Epithelial cell of esophagus (primary cell): ENCODE results near the gene BOLL.
"Not testable (repeated sequence)": the region's sequence is repeated elsewhere in the genome, so short reads cannot be mapped to it uniquely, and the experiment has no call there.

ENCODE experiments used
- DNase-seq: peaks from one replicate; pipeline ENCODE4 v3.0.0; 2010; ENCODE audit warnings: low read depth
- H3K4me3 ChIP-seq: 2 replicates; pipeline ENCODE4 v1.5.1; 2011; ENCODE audit warnings: mild to moderate bottlenecking, low read length, control low read depth
- CTCF ChIP-seq: IDR thresholded peaks from 2 replicates; pipeline ENCODE4 v1.5.1; 2011; ENCODE audit warnings: low read depth, mild to moderate bottlenecking, low read length, control low read depth, inconsistent platforms; ENCODE audit not compliant: insufficient read depth; ENCODE audit errors: missing control alignments

BOLL gene

GRCh38 chr2:197717863-197718262 is 67.3 kb downstream of the BOLL start:
- no peak overlapping the region for H3K4me3 ChIP-seq
- no peak for DNase-seq
- TF ChIP-seq CTCF, result no peak

- DNase-seq, result no peak
- TF ChIP-seq CTCF, result no peak
Measured at GRCh38 chr2:197713271-197713670, 71.8 kb downstream of the BOLL start.

GRCh38 chr2:197711578-197711977 is 73.5 kb downstream of the BOLL start:
- no peak for TF ChIP-seq CTCF
- peak; percentile 29 for DNase-seq
- no peak overlapping the region for H3K4me3 ChIP-seq

More at GRCh38 chr2:197713271-197713670, 71.8 kb downstream of the BOLL start:
- H3K4me3 ChIP-seq, result no peak overlapping the region

- no peak for DNase-seq
- TF ChIP-seq CTCF, result no peak
- no peak overlapping the region for H3K4me3 ChIP-seq
Measured at GRCh38 chr2:197710424-197711042, 74.6 kb downstream of the BOLL start.

GRCh38 chr2:197709140-197709539 is 76.0 kb downstream of the BOLL start:
- not testable (repeated sequence) for DNase-seq, H3K4me3 ChIP-seq

GRCh38 chr2:197708331-197708730 is 76.8 kb downstream of the BOLL start:
- TF ChIP-seq CTCF, result no peak
- DNase-seq, result peak; percentile 87
- no peak overlapping the region for H3K4me3 ChIP-seq

GRCh38 chr2:197707316-197708213 is 77.6 kb downstream of the BOLL start:
- peak overlapping the region; percentile 87 for H3K4me3 ChIP-seq
- DNase-seq, result peak; percentile 67
- peak; percentile 63 for TF ChIP-seq CTCF
